Endodermal cell (in vitro differentiated cells): Measurements from ENCODE around the gene MTSS2. TPM values are rescaled to one million over a fixed set of nuclear protein-coding genes. Genes with fewer than 3 reads are reported as not detected.
"Not testable (repeated sequence)": the region's sequence is repeated elsewhere in the genome, so short reads cannot be mapped to it uniquely, and the experiment has no call there.

ENCODE experiments used
- DNase-seq: peaks from one replicate; pipeline ENCODE4 v3.0.0-alpha.2; 2017
- H3K27ac ChIP-seq: 2 replicates; pipeline ENCODE4 v1.5.1; 2013; ENCODE audit warnings: mild to moderate bottlenecking, low read depth, low read length, moderate library complexity
- H3K27me3 ChIP-seq: 2 replicates; pipeline ENCODE4 v1.6.1; 2013; ENCODE audit warnings: mild to moderate bottlenecking, low read length, moderate library complexity; ENCODE audit not compliant: insufficient read depth, control insufficient read depth, poor library complexity, severe bottlenecking
- H3K36me3 ChIP-seq: 2 replicates; pipeline ENCODE4 v1.7.0; 2013; ENCODE audit warnings: mild to moderate bottlenecking, low read length, moderate library complexity; ENCODE audit not compliant: control insufficient read depth, insufficient read depth
- H3K4me1 ChIP-seq: one replicate; pipeline ENCODE4 v1.7.0; 2013; ENCODE audit warnings: low read length; ENCODE audit not compliant: control insufficient read depth, insufficient read depth
- H3K4me3 ChIP-seq: 2 replicates; pipeline ENCODE4 v1.5.1; 2013; ENCODE audit warnings: mild to moderate bottlenecking, low read length, moderate library complexity
- H3K9ac ChIP-seq: 2 replicates; pipeline ENCODE4 v1.6.1; 2013; ENCODE audit warnings: mild to moderate bottlenecking, low read length, moderate library complexity; ENCODE audit not compliant: poor library complexity, severe bottlenecking; ENCODE audit errors: extremely low read depth
- H3K9me3 ChIP-seq: 2 replicates; pipeline ENCODE4 v1.6.1; 2013; ENCODE audit warnings: mild to moderate bottlenecking, low read length, moderate library complexity; ENCODE audit not compliant: control insufficient read depth
- H3K27ac Mint-ChIP-seq: 2 replicates; pipeline ENCODE4 v1.8.0; 2020; ENCODE audit warnings: mixed read lengths
- H3K27me3 Mint-ChIP-seq: 2 replicates; pipeline ENCODE4 v1.8.0; 2021; ENCODE audit warnings: mild to moderate bottlenecking, mixed read lengths; ENCODE audit not compliant: insufficient read depth
- H3K36me3 Mint-ChIP-seq: 2 replicates; pipeline ENCODE4 v1.8.0; 2020; ENCODE audit warnings: low read depth, mixed read lengths
- H3K4me1 Mint-ChIP-seq: 2 replicates; pipeline ENCODE4 v1.8.0; 2020; ENCODE audit warnings: mixed read lengths
- H3K4me3 Mint-ChIP-seq: 2 replicates; pipeline ENCODE4 v1.8.0; 2020; ENCODE audit warnings: mild to moderate bottlenecking, moderate library complexity, mixed read lengths
- H3K9me3 Mint-ChIP-seq: 2 replicates; pipeline ENCODE4 v1.8.0; 2020; ENCODE audit warnings: mild to moderate bottlenecking, mixed read lengths
- WGBS, 2 experiments: methylation state at CpG; one replicate each; pipeline versions ENCODE4 v1.1.5 to v1.1.7; 2013; ENCODE audit warnings: missing lambda C conversion rate in 2 of 2, mixed read lengths in 1 of 2; ENCODE audit not compliant: insufficient coverage in 1 of 2, insufficient read length in 1 of 2; 5-methylcytosine and 5-hydroxymethylcytosine counted together
- total RNA-seq, 2 donors: library from RNA; stranded (reverse); fragmentation: NEBNext Ultra II Directional in 1 of 2; extraction: Animal tissue kit (Norgen Biotek cat#: 25700) in 1 of 2; gene quantifications; 2 replicates in 1 of 2; 3 replicates in 1 of 2; pipeline ENCODE4 v1.2.1, GENCODE V29; 2021
- TF ChIP-seq, protein P1 (sequence below): fragments of 200-600 bp; sonication (generic); conservative IDR thresholded peaks from 2 replicates; pipeline ENCODE4 v1.5.0; 2021; ENCODE audit warnings: antibody characterized with exemption, mild to moderate bottlenecking

The MTSS2 gene
- total RNA-seq, 2 donors from 2014 or later, result 23.4 to 24.0 TPM

DNA sequence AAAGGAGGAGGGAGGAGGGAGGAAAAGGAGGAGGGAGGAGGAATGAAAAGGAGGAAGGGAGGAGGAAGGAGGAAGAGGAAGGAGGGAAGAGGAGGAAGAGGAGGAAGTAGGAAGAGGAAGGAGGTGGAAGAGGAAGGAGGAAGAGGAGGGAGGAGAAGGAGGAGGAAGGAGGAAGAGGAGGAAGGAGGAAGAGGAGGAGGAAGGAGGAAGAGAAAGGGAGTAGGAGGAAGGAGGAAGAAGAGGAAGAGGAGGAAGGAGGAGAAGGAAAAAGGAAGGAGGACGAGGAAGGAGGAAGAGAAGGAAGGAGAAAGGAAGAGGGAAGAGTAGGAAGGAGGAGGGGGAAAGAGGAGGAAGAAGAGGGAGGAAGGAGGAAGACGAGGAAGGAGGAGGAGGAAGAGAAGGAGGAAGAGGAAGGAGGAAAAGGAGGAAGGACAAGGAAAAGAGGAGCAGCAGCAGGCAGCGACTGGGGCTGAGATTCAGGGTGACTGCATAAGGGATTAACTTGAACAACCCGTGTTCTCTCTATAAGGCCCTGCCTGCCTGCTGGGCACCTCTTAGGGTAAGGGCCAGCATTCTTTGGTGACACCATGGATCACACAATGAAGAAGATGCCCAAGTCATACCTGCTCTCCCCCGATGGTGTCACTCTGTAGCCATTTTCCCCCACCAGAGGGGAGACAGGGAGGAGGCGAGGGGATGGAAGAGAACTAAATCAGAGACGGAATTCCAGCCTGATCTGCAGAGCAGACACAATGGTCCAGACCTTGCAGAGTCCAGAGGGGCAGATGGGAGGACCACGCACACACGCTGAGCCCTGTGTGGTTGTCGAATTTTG lies 40.9 kb downstream of the MTSS2 start:
- TF ChIP-seq, protein P1, sequence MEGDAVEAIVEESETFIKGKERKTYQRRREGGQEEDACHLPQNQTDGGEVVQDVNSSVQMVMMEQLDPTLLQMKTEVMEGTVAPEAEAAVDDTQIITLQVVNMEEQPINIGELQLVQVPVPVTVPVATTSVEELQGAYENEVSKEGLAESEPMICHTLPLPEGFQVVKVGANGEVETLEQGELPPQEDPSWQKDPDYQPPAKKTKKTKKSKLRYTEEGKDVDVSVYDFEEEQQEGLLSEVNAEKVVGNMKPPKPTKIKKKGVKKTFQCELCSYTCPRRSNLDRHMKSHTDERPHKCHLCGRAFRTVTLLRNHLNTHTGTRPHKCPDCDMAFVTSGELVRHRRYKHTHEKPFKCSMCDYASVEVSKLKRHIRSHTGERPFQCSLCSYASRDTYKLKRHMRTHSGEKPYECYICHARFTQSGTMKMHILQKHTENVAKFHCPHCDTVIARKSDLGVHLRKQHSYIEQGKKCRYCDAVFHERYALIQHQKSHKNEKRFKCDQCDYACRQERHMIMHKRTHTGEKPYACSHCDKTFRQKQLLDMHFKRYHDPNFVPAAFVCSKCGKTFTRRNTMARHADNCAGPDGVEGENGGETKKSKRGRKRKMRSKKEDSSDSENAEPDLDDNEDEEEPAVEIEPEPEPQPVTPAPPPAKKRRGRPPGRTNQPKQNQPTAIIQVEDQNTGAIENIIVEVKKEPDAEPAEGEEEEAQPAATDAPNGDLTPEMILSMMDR, result peak; percentile 37
- WGBS, 2 experiments, result 82 to 87% methylated on average over 6 to 10 of the region's 10 CpGs
- Histone ChIP-seq H3K36me3 (no peaks in the 10 kb centered on the region), H3K4me1 (no peaks in the 10 kb centered on the region), H3K27ac (no peak overlapping the region), H3K4me3 (no peak overlapping the region), H3K27me3 (no peaks in the 10 kb centered on the region), H3K9me3 (peaks cover 11% of the 10 kb centered on the region), H3K9ac (no peak overlapping the region)
- Mint-ChIP-seq H3K36me3 (peaks cover 22% of the 10 kb centered on the region), H3K27me3 (no peaks in the 10 kb centered on the region), H3K4me3 (no peak overlapping the region), H3K9me3 (peaks cover 15% of the 10 kb centered on the region), H3K27ac (peak overlapping the region; percentile 52), H3K4me1 (no peaks in the 10 kb centered on the region)
- peak; percentile 55 for DNase-seq

DNA sequence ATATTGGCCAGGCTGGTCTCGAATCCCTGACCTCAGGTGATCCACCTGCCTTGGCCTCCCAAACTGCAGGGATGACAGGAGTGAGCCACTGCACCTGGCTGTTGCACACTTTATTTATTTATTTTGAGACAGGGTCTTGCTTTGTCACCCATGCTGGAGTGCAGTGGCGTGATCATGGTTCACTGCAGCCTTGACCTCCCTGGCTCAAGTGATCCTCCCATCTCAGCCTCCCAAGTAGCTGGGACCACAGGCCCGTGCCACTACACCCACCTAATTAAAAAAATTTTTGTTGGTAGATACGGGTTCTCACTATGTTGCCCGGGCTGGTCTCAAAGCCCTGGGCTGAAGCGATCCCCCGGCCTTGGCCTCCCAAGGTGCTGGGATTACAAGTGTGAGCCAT lies 42.6 kb downstream of the MTSS2 start:
- DNase-seq, H3K27ac Mint-ChIP-seq, H3K36me3 ChIP-seq, H3K27me3 Mint-ChIP-seq, H3K4me1 Mint-ChIP-seq, H3K4me1 ChIP-seq, H3K27me3 ChIP-seq, H3K4me3 Mint-ChIP-seq, H3K9ac ChIP-seq, H3K9me3 Mint-ChIP-seq, H3K4me3 ChIP-seq, H3K9me3 ChIP-seq, H3K27ac ChIP-seq: not testable (repeated sequence)
- H3K36me3 Mint-ChIP-seq, result peaks cover 12% of the 10 kb centered on the region
- WGBS, 2 experiments, result 79 to 85% methylated on average over 6 to 7 of the region's 7 CpGs

DNA sequence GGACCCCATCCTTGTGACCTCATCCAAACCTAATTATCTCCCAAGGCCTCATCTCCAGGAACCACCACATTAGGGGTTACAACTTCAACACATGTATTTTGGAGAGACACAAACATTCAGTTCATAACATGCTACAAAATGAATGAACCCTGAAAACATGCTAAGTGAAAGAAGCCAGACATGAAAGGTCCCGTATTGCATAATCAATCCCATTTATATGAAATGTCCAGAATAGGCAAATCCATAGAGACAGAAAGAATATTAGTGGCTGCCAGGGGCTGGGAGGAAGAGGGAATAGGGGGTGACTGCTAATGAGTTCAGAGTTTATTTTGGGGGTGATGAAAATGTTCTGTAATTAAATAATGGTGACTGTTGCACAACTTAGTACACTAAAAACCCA lies 43.2 kb downstream of the MTSS2 start:
- peaks cover 6% of the 10 kb centered on the region for H3K36me3 Mint-ChIP-seq
- H3K9ac ChIP-seq, result no peak overlapping the region
- no peak overlapping the region for H3K27ac Mint-ChIP-seq
- TF ChIP-seq, protein P1, result no peak
- H3K27me3 Mint-ChIP-seq, result no peaks in the 10 kb centered on the region
- H3K9me3 ChIP-seq, result no peaks in the 10 kb centered on the region
- no peaks in the 10 kb centered on the region for H3K36me3 ChIP-seq
- no peak overlapping the region for H3K27ac ChIP-seq
- peaks cover under 1% of the 10 kb centered on the region for H3K9me3 Mint-ChIP-seq
- 100% methylated on average over 1 of the region's 1 CpG; no CpG with 5 or more reads in 1 of the 2 experiments for WGBS, 2 experiments
- H3K4me3 Mint-ChIP-seq, result no peak overlapping the region
- peaks cover 9% of the 10 kb centered on the region for H3K4me1 Mint-ChIP-seq
- no peak overlapping the region for H3K4me3 ChIP-seq
- DNase-seq, result no peak
- H3K4me1 ChIP-seq, result no peaks in the 10 kb centered on the region
- H3K27me3 ChIP-seq, result no peaks in the 10 kb centered on the region
